BE2C (cell line): Measurements from ENCODE around the gene PDE5A.

Experiments
- DNase-seq: peaks from one replicate; pipeline ENCODE4 v3.0.0-alpha.2; 2020
- H3K27me3 ChIP-seq: fragments of 250-450 bp; sonication (Bioruptor Pico); 2 replicates; pipeline ENCODE4 v1.5.1; 2020; ENCODE audit warnings: mild to moderate bottlenecking
- H3K36me3 ChIP-seq: fragments of 250-450 bp; sonication (Bioruptor Pico); 2 replicates; pipeline ENCODE4 v1.5.1; 2020; ENCODE audit warnings: mild to moderate bottlenecking
- H3K4me1 ChIP-seq: fragments of 250-450 bp; sonication (Bioruptor Pico); 2 replicates; pipeline ENCODE4 v1.5.1; 2020
- H3K4me3 ChIP-seq: 2 replicates; pipeline ENCODE4 v1.5.1; 2011; ENCODE audit warnings: low read depth, low read length
- H3K9me3 ChIP-seq: fragments of 250-450 bp; sonication (Bioruptor Pico); 2 replicates; pipeline ENCODE4 v1.5.1; 2020
- TF ChIP-seq, protein P1 (sequence below): IDR thresholded peaks from 2 replicates; pipeline ENCODE4 v1.5.1; 2012; ENCODE audit warnings: mild to moderate bottlenecking, low read depth, low read length

PDE5A gene

GRCh38 chr4:119540249-119540648, 88.4 kb downstream of the PDE5A start:
- TF ChIP-seq, protein P1, sequence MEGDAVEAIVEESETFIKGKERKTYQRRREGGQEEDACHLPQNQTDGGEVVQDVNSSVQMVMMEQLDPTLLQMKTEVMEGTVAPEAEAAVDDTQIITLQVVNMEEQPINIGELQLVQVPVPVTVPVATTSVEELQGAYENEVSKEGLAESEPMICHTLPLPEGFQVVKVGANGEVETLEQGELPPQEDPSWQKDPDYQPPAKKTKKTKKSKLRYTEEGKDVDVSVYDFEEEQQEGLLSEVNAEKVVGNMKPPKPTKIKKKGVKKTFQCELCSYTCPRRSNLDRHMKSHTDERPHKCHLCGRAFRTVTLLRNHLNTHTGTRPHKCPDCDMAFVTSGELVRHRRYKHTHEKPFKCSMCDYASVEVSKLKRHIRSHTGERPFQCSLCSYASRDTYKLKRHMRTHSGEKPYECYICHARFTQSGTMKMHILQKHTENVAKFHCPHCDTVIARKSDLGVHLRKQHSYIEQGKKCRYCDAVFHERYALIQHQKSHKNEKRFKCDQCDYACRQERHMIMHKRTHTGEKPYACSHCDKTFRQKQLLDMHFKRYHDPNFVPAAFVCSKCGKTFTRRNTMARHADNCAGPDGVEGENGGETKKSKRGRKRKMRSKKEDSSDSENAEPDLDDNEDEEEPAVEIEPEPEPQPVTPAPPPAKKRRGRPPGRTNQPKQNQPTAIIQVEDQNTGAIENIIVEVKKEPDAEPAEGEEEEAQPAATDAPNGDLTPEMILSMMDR, result no peak
- no peak for DNase-seq
- no peak overlapping the region for H3K4me3 ChIP-seq
- no peaks in the 10 kb centered on the region for H3K4me1 ChIP-seq
- H3K9me3 ChIP-seq, result no peaks in the 10 kb centered on the region
- no peaks in the 10 kb centered on the region for H3K36me3 ChIP-seq
- H3K27me3 ChIP-seq, result no peaks in the 10 kb centered on the region

DNA sequence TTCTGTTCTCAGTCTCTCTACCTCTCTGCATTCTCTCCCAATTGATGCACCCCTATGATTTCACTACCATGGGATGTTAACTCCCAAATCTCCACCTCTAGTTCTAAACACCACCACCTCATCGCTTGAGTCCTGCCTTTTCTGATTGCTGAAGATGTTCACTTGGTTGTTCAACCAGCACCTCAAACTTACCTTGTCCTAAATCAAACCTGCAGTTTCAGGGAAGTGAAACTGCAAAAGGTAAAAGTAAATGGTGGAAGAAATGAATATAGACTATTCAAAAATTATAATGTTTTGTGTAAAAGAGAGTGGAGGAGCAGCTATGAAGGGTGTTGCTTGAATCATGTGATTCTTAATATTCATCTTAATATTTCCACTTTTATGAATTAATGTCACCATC, 91.0 kb downstream of the PDE5A start:
- Histone ChIP-seq H3K4me3 (no peak overlapping the region), H3K36me3 (no peaks in the 10 kb centered on the region), H3K27me3 (no peaks in the 10 kb centered on the region), H3K4me1 (no peaks in the 10 kb centered on the region), H3K9me3 (no peaks in the 10 kb centered on the region)
- TF ChIP-seq, protein P1, result no peak
- no peak for DNase-seq

- H3K4me3 ChIP-seq, result no peak overlapping the region
- no peaks in the 10 kb centered on the region for H3K9me3 ChIP-seq
- H3K36me3 ChIP-seq, result no peaks in the 10 kb centered on the region
- no peaks in the 10 kb centered on the region for H3K4me1 ChIP-seq
- TF ChIP-seq, protein P1, result no peak
- H3K27me3 ChIP-seq, result no peaks in the 10 kb centered on the region
- no peak for DNase-seq
Observed at GRCh38 chr4:119536572-119537528, 91.8 kb downstream of the PDE5A start.

DNA sequence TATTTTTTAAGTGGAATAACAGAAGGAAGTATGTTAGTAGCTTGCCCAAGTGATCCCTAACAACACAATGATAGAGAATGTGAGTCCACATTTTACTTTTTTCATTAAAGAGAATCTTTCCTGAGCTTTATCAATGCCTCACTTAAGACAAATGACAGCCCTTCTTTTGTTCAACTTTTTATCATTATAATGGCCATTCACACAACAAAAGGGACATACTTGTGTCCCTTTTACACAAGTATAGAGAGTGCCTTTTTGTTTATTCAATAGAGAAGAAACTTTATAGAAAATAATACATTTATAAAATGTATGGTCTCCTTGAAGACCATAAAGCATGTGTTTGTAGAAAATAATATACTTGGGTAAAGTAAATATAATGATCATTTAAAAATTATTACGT, 96.3 kb downstream of the PDE5A start:
- Histone ChIP-seq H3K27me3 (no peaks in the 10 kb centered on the region), H3K36me3 (no peaks in the 10 kb centered on the region), H3K4me3 (no peak overlapping the region), H3K4me1 (no peaks in the 10 kb centered on the region), H3K9me3 (no peaks in the 10 kb centered on the region)
- TF ChIP-seq, protein P1, result no peak
- DNase-seq, result no peak

DNA sequence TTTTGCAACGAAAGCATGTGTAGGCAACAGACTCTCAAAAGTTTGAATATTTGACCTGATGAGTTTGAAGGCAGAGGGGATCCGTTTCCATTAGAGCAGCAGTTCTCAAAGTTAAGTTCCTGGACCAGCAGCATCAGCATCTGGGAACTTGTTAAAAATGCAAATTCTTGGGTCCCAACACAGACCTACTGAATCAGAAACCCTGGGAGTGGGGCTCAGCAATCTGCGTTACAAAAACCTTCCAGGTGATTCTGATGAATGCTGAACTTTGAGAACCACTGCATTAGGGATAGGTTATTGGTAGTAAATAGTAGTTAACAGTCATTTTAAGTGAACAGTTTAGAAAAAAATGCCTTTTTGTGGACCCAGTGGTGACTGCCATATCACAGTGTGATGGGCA, 98.8 kb downstream of the PDE5A start:
- no peaks in the 10 kb centered on the region for H3K4me1 ChIP-seq
- no peaks in the 10 kb centered on the region for H3K36me3 ChIP-seq
- no peaks in the 10 kb centered on the region for H3K9me3 ChIP-seq
- no peak for DNase-seq
- TF ChIP-seq, protein P1, result no peak
- H3K4me3 ChIP-seq, result no peak overlapping the region
- no peaks in the 10 kb centered on the region for H3K27me3 ChIP-seq
